ENCODE data around the gene INSIG1.

GRCh38 chr7:155255621-155256020 lies 42.1 kb upstream of the INSIG1 start:
- TF ChIP-seq CTCF (IDR thresholded peaks at IDR 0.05 in 8 of 11, conservative IDR thresholded peaks at IDR 0.05 in 3 of 11) (no peak), POLR2A (IDR thresholded peaks at IDR 0.05) (no peak), POLR2AphosphoS5 (IDR thresholded peaks at IDR 0.05) (no peak)
